GDM1 (cell line): Measurements from ENCODE around the gene NID2.

Source experiments
- DNase-seq: peaks from one replicate; lab custom pipeline; 2025; lab: John Stamatoyannopoulos, UW

Gene NID2

GRCh38 chr14:52023518-52023917 is 45.3 kb downstream of the NID2 start:
- DNase-seq = no peak

GRCh38 chr14:52021957-52022600 is 46.8 kb downstream of the NID2 start:
- DNase-seq = no peak

- DNase-seq = no peak
Observed at GRCh38 chr14:52020866-52021717, 47.8 kb downstream of the NID2 start.

- no peak for DNase-seq
Observed at GRCh38 chr14:52020161-52020714, 48.6 kb downstream of the NID2 start.

- no peak for DNase-seq
Observed at GRCh38 chr14:52018970-52019369, 49.9 kb downstream of the NID2 start.

- DNase-seq = no peak
Observed at GRCh38 chr14:52018252-52018651, 50.6 kb downstream of the NID2 start.

GRCh38 chr14:52015411-52016030 is 53.3 kb downstream of the NID2 start:
- no peak for DNase-seq

- DNase-seq = no peak
Observed at GRCh38 chr14:52014601-52015267, 54.1 kb downstream of the NID2 start.

- DNase-seq = no peak
Observed at GRCh38 chr14:52013984-52014600, 54.8 kb downstream of the NID2 start.

- no peak for DNase-seq
Observed at GRCh38 chr14:52012635-52013034, 56.2 kb downstream of the NID2 start.

- no peak for DNase-seq
Observed at GRCh38 chr14:52011523-52011922, 57.3 kb downstream of the NID2 start.

GRCh38 chr14:52010173-52010693 is 58.6 kb downstream of the NID2 start:
- no peak for DNase-seq

- no peak for DNase-seq
Observed at GRCh38 chr14:52008136-52008535, 60.7 kb downstream of the NID2 start.

- no peak for DNase-seq
Observed at GRCh38 chr14:52007637-52008036, 61.2 kb downstream of the NID2 start.

GRCh38 chr14:52007211-52007610 is 61.6 kb downstream of the NID2 start:
- DNase-seq = no peak

GRCh38 chr14:52006361-52006760 is 62.5 kb downstream of the NID2 start:
- DNase-seq = no peak

GRCh38 chr14:52005625-52006024 is 63.2 kb downstream of the NID2 start:
- DNase-seq = no peak

- DNase-seq = no peak
Observed at GRCh38 chr14:52003324-52003723, 65.5 kb downstream of the NID2 start.

GRCh38 chr14:52002542-52002941 is 66.3 kb downstream of the NID2 start:
- DNase-seq = no peak

- DNase-seq = no peak
Observed at GRCh38 chr14:52000696-52001095, 68.2 kb downstream of the NID2 start.

- no peak for DNase-seq
Observed at GRCh38 chr14:52000019-52000582, 68.8 kb downstream of the NID2 start.
